ENCODE measurements around the gene RAP1GDS1. TPM values are rescaled to one million over a fixed set of nuclear protein-coding genes. Genes with fewer than 3 reads are reported as not detected.
A peak's percentile ranks its signal among the peaks of the same experiment; 100 is the strongest.

The RAP1GDS1 gene
- total and polyA plus RNA-seq, 2 of the 4 experiments (the other 2 are of a cell fraction), result 29.0 to 85.1 TPM

- Histone ChIP-seq H3K79me1 (ENCODE audit: low read depth in 1 of 2, low read length in 2 of 2) (peaks cover 6 to 11% of the 10 kb centered on the region in 2 experiments), H3K27me3 (ENCODE audit: control insufficient read depth, insufficient read depth, low read length) (no peaks in the 10 kb centered on the region), H3K4me3 (ENCODE audit: insufficient read depth, low read depth, low read length) (no peak overlapping the region), H2BK120ac (ENCODE audit: low read depth, low read length) (peak overlapping the region; percentile 10; the same call in 1 of the 2 replicates), H2AK9ac (replicated peaks; ENCODE audit: low read depth, low read length, poor library complexity) (no peak overlapping the region), H3K14ac (replicated peaks; ENCODE audit: low read depth, low read length) (no peak overlapping the region), H3K4ac (ENCODE audit: low read depth, low read length) (no peak overlapping the region), H3K4me2 (ENCODE audit: low read depth, low read length) (no peak overlapping the region), H2BK20ac (ENCODE audit: low read depth, low read length) (no peak overlapping the region), H4K91ac (ENCODE audit: insufficient read depth, low read depth, low read length) (no peak overlapping the region), H3K4me1 (ENCODE audit: control insufficient read depth, insufficient read depth, low read length) (peaks cover 6% of the 10 kb centered on the region), H3K27ac (ENCODE audit: insufficient read depth, low read length) (no peak overlapping the region), H3K23ac (ENCODE audit: low read depth, low read length) (no peak overlapping the region), H2AK5ac (ENCODE audit: low read depth, low read length) (no peak overlapping the region), H3K18ac (ENCODE audit: low read depth, low read length) (no peak overlapping the region; the same call in 1 of the 2 replicates), H4K20me1 (ENCODE audit: insufficient read depth, low read length) (no peaks in the 10 kb centered on the region; the same call in 1 of the 2 replicates), H3K9me3 (ENCODE audit: control insufficient read depth, insufficient read depth, low read length) (no peaks in the 10 kb centered on the region), H3K9me1 (ENCODE audit: insufficient read depth, low read length) (no peaks in the 10 kb centered on the region; the same call in 1 of the 2 replicates), H4K5ac (ENCODE audit: low read depth, low read length) (no peak overlapping the region), H2BK15ac (ENCODE audit: low read depth, low read length) (no peak overlapping the region), H2BK5ac (ENCODE audit: low read depth, low read length, poor library complexity, severe bottlenecking) (no peak overlapping the region), H3K56ac (ENCODE audit: extremely low read depth, insufficient read depth, low read length) (no peak overlapping the region), H3K36me3 (ENCODE audit: control insufficient read depth, insufficient read depth, low read length) (peaks cover 4% of the 10 kb centered on the region), H3K9ac (ENCODE audit: low read depth, low read length) (no peak overlapping the region), H4K8ac (ENCODE audit: low read depth in 2 of 2, low read length in 2 of 2) (no peak overlapping the region), H2AFZ (replicated peaks; ENCODE audit: low read length, poor library complexity) (no peak overlapping the region)
- ChIA-PET POLR2A (ENCODE audit: unreplicated experiment) (no interaction called here), CTCF (no interaction called here)
- ATAC-seq (ENCODE audit: low read depth) (no peak), DNase-seq (no peak)
- no TSS peak for BruUV-seq (replicated peaks)
- in situ Hi-C loops (cut with MboI; ENCODE audit: low sequenced_read_pairs) (no loop called here), intact Hi-C loops (cut with micrococcal nuclease) (loop anchor here (10.0 kb wide), 2 partner anchors 169 to 289 kb away; partner anchors contain the start of genes RAP1GDS1 and STPG2), dilution Hi-C loops (cut with HindIII; ENCODE audit: low sequenced_read_pairs, unreplicated experiment) (no loop called here)
- TF ChIP-seq POLR2A (IDR thresholded peaks at IDR 0.05; ENCODE audit: low read depth, low read length) (no peak), ELK1 (IDR thresholded peaks at IDR 0.05; ENCODE audit: borderline replicate concordance, low read depth, low read length) (no peak), MAFK (IDR thresholded peaks at IDR 0.05; ENCODE audit: low read depth, low read length) (no peak), USF2 (IDR thresholded peaks at IDR 0.05; ENCODE audit: low read depth, low read length) (no peak), FOS (IDR thresholded peaks at IDR 0.05; ENCODE audit: low read depth, low read length) (no peak)
- no CpG with 5 or more reads among the region's 1 CpG for WGBS, 2 experiments (ENCODE audit: extremely low coverage in 2 of 2, insufficient read length in 1 of 2)
Observed at GRCh38 chr4:98433691-98434090, 172.5 kb downstream of the RAP1GDS1 start.

All from IMR-90 (cell line).